Progenitor cell of endocrine pancreas (in vitro differentiated cells): ENCODE data around the gene ZNF101. TPM values are rescaled to one million over a fixed set of nuclear protein-coding genes. Genes with fewer than 3 reads are reported as not detected.
A peak's percentile ranks its signal among the peaks of the same experiment; 100 is the strongest.
"Not testable (repeated sequence)": the region's sequence is repeated elsewhere in the genome, so short reads cannot be mapped to it uniquely, and the experiment has no call there.

ENCODE experiments used
- DNase-seq: peaks from one replicate; pipeline ENCODE4 v3.0.0; 2021; ENCODE audit warnings: low spot score; ENCODE audit not compliant: unreplicated experiment
- H3K27ac Mint-ChIP-seq: 2 replicates; pipeline ENCODE4 v1.8.0; 2021; ENCODE audit warnings: mild to moderate bottlenecking, moderate library complexity, mixed read lengths
- H3K27me3 Mint-ChIP-seq: 2 replicates; pipeline ENCODE4 v1.8.0; 2021; ENCODE audit warnings: mixed read lengths
- H3K36me3 Mint-ChIP-seq: 2 replicates; pipeline ENCODE4 v1.8.0; 2022; ENCODE audit warnings: mixed read lengths; ENCODE audit not compliant: insufficient read depth
- H3K4me1 Mint-ChIP-seq: 2 replicates; pipeline ENCODE4 v1.8.0; 2021; ENCODE audit warnings: low read depth, mixed read lengths
- H3K4me3 Mint-ChIP-seq: 2 replicates; pipeline ENCODE4 v1.8.0; 2021; ENCODE audit warnings: low read depth, mild to moderate bottlenecking, moderate library complexity, mixed read lengths
- H3K9me3 Mint-ChIP-seq: 2 replicates; pipeline ENCODE4 v1.8.0; 2021; ENCODE audit warnings: low read depth, mixed read lengths
- total RNA-seq: library from RNA; stranded (reverse); gene quantifications from 2 replicates; pipeline ENCODE4 v1.2.1, GENCODE V29; 2021
- TF ChIP-seq, protein P1 (sequence below): fragments of 200-600 bp; sonication (generic); IDR thresholded peaks from one replicate; pipeline ENCODE4 v1.5.0; 2021; ENCODE audit warnings: antibody characterized with exemption, mild to moderate bottlenecking; ENCODE audit not compliant: unreplicated experiment

Gene ZNF101
- total RNA-seq, 1 donor from 2014 or later = 15.3 TPM

DNA sequence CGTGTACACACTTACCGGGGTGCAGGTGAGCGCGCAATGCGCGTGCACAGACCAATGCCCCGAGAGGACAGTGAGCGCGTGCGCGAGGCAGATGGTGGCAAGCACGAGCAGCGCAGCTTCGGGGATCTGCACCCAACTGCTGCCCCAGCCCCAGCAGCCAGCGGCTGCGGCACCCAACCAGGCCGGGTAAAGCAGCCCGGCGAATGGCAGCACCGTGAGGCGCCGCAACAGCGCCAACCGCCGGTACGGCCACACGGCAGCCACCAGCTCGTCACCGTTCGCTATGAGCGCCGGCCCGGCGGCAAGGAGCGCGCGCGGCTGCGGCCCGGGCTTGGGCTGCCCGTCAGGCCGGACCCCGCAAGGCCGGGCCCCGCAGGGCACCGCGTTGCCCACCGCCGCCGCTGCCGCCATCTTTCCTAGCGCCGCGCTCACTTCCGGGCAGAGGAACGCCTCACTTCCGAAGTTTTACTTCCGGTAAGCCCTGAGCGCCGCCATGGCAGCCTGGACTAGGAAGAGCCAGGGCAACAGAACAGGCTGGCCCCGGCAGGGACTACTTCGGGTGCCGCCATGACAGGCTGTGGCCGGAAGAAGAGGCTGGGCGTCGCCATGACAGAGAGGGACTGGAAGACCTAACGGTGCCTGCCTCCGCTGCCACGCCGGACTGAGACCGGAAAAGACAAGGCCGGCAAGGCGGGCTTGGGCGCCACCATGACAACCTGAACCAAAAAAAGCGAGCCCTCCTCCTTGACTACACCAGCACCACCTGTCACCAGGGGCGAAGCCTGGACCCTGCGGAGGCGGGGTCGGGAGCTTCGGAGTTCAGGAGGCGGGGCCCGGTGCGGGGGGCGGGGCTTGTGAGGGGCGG, 5.2 kb upstream of the ZNF101 start, which contains the start of gene ATP13A1:
Gene ATP13A1, minus strand, starts transcription at position 421 of the 865 bp plus-strand sequence. Its CDS starts 10 bp downstream, at position 411.
- H3K27me3 Mint-ChIP-seq = no peaks in the 10 kb centered on the region
- DNase-seq = peak; percentile 90
- peaks cover 23% of the 10 kb centered on the region for H3K4me1 Mint-ChIP-seq
- H3K4me3 Mint-ChIP-seq = peak within 1 kb of the TSS; percentile 90
- H3K36me3 Mint-ChIP-seq = peaks cover under 1% of the 10 kb centered on the region
- no peaks in the 10 kb centered on the region for H3K9me3 Mint-ChIP-seq
- TF ChIP-seq, protein P1, sequence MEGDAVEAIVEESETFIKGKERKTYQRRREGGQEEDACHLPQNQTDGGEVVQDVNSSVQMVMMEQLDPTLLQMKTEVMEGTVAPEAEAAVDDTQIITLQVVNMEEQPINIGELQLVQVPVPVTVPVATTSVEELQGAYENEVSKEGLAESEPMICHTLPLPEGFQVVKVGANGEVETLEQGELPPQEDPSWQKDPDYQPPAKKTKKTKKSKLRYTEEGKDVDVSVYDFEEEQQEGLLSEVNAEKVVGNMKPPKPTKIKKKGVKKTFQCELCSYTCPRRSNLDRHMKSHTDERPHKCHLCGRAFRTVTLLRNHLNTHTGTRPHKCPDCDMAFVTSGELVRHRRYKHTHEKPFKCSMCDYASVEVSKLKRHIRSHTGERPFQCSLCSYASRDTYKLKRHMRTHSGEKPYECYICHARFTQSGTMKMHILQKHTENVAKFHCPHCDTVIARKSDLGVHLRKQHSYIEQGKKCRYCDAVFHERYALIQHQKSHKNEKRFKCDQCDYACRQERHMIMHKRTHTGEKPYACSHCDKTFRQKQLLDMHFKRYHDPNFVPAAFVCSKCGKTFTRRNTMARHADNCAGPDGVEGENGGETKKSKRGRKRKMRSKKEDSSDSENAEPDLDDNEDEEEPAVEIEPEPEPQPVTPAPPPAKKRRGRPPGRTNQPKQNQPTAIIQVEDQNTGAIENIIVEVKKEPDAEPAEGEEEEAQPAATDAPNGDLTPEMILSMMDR = peak; percentile 34
- peak within 1 kb of the TSS; percentile 96 for H3K27ac Mint-ChIP-seq

DNA sequence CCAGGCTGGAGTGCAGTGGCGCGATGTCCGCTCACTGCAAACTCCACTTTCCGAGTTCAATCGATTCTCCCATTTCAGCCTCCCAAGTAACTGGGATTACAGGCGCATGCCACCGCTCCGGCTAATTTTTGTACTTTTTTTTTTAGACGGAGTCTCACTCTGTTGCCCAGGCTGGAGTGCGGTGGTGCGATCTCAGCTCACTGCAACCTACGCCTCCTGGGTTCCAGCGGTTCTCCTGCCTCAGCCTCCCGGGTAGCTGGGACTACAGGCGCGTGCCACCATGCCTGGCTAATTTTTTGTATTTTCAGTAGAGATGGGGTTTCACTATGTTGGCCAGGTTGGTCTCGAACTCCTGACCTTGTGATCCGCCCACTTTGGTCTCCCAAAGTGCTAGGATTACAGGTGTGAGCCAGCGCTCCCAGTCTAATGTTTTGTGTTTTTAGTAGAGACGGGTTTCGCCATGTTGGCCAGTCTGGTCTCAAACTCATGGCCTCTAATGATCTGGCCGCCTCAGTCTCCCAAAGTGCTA, 3.2 kb upstream of the ZNF101 start:
- not testable (repeated sequence) for H3K27ac Mint-ChIP-seq, DNase-seq, H3K4me3 Mint-ChIP-seq, H3K36me3 Mint-ChIP-seq, H3K27me3 Mint-ChIP-seq, H3K9me3 Mint-ChIP-seq
- H3K4me1 Mint-ChIP-seq = peaks cover 25% of the 10 kb centered on the region

DNA sequence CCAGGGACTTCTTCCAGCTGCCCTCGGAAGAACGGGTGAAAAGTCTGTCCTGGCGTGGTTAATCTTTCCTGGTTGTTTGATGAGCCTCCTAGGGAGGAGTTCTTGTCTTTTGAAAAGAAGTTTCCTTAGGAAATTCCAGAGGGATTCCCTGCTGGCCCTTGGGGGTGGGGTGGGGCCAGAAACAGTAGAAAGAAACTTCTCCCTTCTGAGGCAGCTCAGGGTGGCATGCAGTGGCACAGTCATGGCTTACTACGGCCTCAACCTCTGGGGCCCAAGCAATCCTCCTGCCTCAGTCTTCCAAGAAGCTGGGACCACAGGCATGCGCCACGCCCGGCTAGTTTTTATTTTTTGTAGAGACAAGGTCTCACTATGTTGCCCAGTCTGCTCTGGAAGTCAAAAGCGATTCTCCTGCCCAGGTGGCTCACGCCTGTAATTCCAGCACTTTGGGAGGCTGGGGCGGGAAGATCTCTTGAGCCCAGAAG, 1.5 kb downstream of the ZNF101 start:
- Mint-ChIP-seq H3K4me3 (peak overlapping the region; percentile 88), H3K27me3 (no peaks in the 10 kb centered on the region), H3K4me1 (peaks cover 8% of the 10 kb centered on the region), H3K27ac (peak overlapping the region; percentile 49), H3K9me3 (no peaks in the 10 kb centered on the region), H3K36me3 (peaks cover 16% of the 10 kb centered on the region)
- TF ChIP-seq, protein P1 = no peak
- DNase-seq = no peak

DNA sequence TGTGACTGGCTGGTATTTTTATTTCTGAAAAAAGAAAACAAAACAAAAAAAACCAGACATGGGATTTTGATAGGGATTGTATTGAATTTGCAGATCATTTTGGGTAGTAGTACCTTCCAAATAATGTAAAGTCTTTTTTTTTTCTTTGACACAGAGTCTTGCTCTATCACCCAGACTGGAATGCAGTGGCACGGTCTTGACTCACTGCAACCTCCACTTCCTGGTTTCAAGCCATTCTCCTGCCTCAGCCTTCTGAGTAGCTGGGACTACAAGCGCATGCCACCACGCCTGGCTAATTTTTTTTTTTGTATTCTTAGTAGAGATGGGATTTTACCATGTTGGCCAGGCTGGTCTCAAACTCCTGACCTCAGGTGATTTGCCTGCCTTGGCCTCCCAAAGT, 4.2 kb downstream of the ZNF101 start:
- H3K9me3 Mint-ChIP-seq = peaks cover 15% of the 10 kb centered on the region
- no peak overlapping the region for H3K27ac Mint-ChIP-seq
- TF ChIP-seq, protein P1 = no peak
- H3K36me3 Mint-ChIP-seq = peaks cover 37% of the 10 kb centered on the region
- H3K4me1 Mint-ChIP-seq = peaks cover 8% of the 10 kb centered on the region
- no peaks in the 10 kb centered on the region for H3K27me3 Mint-ChIP-seq
- DNase-seq = no peak
- H3K4me3 Mint-ChIP-seq = no peak overlapping the region

DNA sequence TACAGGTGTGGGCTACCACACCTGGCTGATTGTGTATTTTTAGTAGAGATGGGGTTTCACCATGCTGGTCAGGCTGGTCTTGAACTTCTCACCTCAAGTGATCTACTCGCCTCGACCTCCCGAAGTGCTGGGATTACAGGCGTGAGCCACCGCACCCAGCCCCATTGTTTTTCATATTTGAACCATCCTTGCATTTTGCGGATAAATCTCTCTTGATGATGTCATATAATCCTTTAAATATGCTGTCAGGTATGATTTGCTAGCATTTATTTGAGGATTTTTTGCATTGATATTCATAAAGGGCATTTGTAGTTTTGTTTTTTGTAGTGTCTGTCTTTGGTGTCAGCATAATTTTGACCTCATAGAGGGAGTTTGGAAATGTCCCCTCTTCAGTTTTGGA, 5.7 kb downstream of the ZNF101 start:
- no peak overlapping the region for H3K27ac Mint-ChIP-seq
- no peak overlapping the region for H3K4me3 Mint-ChIP-seq
- peaks cover 26% of the 10 kb centered on the region for H3K9me3 Mint-ChIP-seq
- H3K36me3 Mint-ChIP-seq = peaks cover 48% of the 10 kb centered on the region
- no peaks in the 10 kb centered on the region for H3K27me3 Mint-ChIP-seq
- no peak for DNase-seq
- H3K4me1 Mint-ChIP-seq = peaks cover 3% of the 10 kb centered on the region
- TF ChIP-seq, protein P1 = no peak
